Measurements from ENCODE around the gene IVNS1ABP. TPM values are rescaled to one million over a fixed set of nuclear protein-coding genes. Genes with fewer than 3 reads are reported as not detected.

IVNS1ABP gene
- total RNA-seq, 6 experiments from 2014 or later: 34.1 to 52.4 (median 41.2) TPM

DNA sequence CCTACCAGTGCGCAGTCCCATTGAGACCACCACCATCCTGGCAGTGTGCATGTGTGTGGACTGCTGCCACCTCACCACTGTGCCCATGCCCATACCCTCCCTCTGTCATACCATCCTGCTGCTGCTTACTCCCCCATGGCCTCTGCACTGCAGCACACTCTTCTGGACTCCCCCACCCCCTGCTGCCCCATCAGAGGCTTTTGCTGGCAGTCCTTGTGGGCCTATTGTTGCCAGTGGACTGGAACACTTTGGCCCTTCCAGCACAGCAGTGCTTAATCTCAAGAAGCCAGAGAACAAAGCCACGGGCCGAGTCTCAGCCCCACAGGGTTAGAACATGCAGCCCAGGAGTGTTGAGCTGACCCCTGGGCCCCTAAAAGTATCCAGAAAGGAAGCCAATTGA lies 41.9 kb upstream of the IVNS1ABP start:
- TF ChIP-seq, protein P1, sequence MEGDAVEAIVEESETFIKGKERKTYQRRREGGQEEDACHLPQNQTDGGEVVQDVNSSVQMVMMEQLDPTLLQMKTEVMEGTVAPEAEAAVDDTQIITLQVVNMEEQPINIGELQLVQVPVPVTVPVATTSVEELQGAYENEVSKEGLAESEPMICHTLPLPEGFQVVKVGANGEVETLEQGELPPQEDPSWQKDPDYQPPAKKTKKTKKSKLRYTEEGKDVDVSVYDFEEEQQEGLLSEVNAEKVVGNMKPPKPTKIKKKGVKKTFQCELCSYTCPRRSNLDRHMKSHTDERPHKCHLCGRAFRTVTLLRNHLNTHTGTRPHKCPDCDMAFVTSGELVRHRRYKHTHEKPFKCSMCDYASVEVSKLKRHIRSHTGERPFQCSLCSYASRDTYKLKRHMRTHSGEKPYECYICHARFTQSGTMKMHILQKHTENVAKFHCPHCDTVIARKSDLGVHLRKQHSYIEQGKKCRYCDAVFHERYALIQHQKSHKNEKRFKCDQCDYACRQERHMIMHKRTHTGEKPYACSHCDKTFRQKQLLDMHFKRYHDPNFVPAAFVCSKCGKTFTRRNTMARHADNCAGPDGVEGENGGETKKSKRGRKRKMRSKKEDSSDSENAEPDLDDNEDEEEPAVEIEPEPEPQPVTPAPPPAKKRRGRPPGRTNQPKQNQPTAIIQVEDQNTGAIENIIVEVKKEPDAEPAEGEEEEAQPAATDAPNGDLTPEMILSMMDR (IDR thresholded peaks at IDR 0.05): no peak

GRCh38 chr1:185355947-185356346 lies 38.9 kb upstream of the IVNS1ABP start:
- no peaks in the 10 kb centered on the region; the same call in 1 of the 2 replicates for H3K27me3 Mint-ChIP-seq (ENCODE audit: insufficient read depth)
- H3K4me3 Mint-ChIP-seq: no peak overlapping the region
- H3K36me3 Mint-ChIP-seq (ENCODE audit: low read depth): no peaks in the 10 kb centered on the region
- TF ChIP-seq, protein P1 (IDR thresholded peaks at IDR 0.05): no peak
- H3K4me1 Mint-ChIP-seq (ENCODE audit: low read depth): peaks cover 16% of the 10 kb centered on the region
- H3K27ac Mint-ChIP-seq: no peak overlapping the region
- no peak for DNase-seq
- 0 out of 2 replicates have a peak, but pooled peaks cover 3% of the 10 kb centered on the region for H3K9me3 Mint-ChIP-seq

More for the DNA sequence above, 41.9 kb upstream of the IVNS1ABP start:
- no peak overlapping the region for H3K4me3 Mint-ChIP-seq
- no peak for DNase-seq
- peaks cover 9% of the 10 kb centered on the region; the same call in 1 of the 2 replicates for H3K9me3 Mint-ChIP-seq
- no peaks in the 10 kb centered on the region; the same call in 1 of the 2 replicates for H3K36me3 Mint-ChIP-seq (ENCODE audit: low read depth)
- H3K27me3 Mint-ChIP-seq (ENCODE audit: insufficient read depth): no peaks in the 10 kb centered on the region; the same call in 1 of the 2 replicates
- no peak overlapping the region for H3K27ac Mint-ChIP-seq
- peaks cover 17% of the 10 kb centered on the region for H3K4me1 Mint-ChIP-seq (ENCODE audit: low read depth)

DNA sequence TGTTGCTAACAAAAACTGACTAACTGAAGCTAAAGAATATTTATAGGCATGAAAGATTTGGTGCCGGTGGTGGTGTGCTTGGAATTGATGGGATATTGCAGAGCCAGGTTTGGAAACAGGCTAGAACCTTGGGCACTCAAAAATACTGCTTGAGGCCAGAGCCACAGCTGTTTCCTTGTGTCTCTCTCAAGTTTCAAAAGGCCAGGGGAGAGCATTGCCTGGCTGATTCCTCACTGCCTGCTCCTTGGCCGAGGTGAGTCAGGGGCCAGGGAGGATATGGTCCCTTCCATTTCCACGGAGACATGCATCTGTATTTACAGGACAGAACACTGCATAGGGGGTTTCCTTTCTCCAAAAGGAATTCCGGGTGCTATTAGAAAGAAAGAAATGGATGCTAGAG lies 36.1 kb upstream of the IVNS1ABP start:
- no peak overlapping the region for H3K4me3 Mint-ChIP-seq
- no peaks in the 10 kb centered on the region for H3K9me3 Mint-ChIP-seq
- peaks cover 2% of the 10 kb centered on the region for H3K27me3 Mint-ChIP-seq (ENCODE audit: insufficient read depth)
- H3K36me3 Mint-ChIP-seq (ENCODE audit: low read depth): no peaks in the 10 kb centered on the region
- DNase-seq: no peak
- H3K4me1 Mint-ChIP-seq (ENCODE audit: low read depth): peaks cover 16% of the 10 kb centered on the region
- H3K27ac Mint-ChIP-seq: no peak overlapping the region
- TF ChIP-seq, protein P1 (IDR thresholded peaks at IDR 0.05): no peak

DNA sequence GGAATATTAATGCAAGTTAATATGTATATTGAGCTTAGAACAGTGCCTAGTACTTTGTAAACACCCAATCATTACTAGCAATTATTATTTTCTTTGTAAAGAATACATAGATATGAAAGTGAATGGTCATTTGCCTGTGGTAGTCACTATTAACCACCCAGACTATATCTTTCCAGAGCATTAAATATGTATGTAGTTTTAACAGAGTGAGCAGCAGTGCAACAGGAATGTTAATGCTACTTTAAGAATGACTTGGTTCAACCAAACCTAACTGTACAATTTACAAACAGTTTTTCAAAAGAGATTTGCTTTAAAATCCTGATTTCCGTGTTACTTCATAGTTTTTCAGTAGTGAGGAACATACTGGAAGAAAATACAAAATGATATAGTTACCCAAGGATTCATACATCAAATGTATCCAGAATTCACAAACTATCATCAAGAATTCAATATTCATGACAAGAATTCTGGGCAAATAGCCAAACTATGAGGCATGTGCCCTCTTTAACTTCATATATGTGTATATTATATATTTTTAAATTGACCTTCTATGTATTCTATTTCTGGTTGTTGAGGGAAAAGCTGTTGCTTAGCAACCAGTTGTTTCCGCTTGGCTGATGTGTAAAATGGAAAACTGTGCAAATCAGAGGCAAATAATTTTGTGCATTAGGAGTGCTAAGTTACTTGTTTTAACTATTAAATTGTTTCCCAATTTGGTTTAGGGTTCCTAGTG lies 34.9 kb upstream of the IVNS1ABP start:
- Mint-ChIP-seq H3K4me1 (ENCODE audit: low read depth) (peaks cover 16% of the 10 kb centered on the region), H3K9me3 (no peaks in the 10 kb centered on the region), H3K36me3 (ENCODE audit: low read depth) (no peaks in the 10 kb centered on the region), H3K27ac (no peak overlapping the region), H3K27me3 (ENCODE audit: insufficient read depth) (peaks cover 2% of the 10 kb centered on the region), H3K4me3 (no peak overlapping the region)
- DNase-seq: no peak
- TF ChIP-seq, protein P1 (IDR thresholded peaks at IDR 0.05): no peak

DNA sequence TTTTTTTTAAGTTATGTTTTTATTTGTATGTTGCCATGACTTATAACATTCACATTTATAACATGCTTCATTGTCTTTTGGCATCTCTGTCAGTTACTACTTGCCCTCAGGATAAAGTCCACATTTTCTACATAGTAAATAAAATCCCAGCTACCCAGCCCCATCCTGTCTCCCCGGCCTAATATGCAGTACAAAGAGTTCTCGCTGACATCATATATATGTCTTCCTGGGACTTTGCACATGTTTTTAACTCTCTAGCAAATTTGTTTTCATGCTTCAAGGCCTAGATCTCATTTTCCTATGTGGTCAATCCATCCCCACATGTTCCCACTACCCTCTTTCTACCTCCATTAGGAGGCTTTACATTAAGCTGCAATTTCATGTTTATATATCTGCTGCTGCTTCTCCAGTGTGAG lies 33.0 kb upstream of the IVNS1ABP start:
- Mint-ChIP-seq H3K4me1 (ENCODE audit: low read depth) (peaks cover 16% of the 10 kb centered on the region), H3K27me3 (ENCODE audit: insufficient read depth) (peaks cover 2% of the 10 kb centered on the region; the same call in 1 of the 2 replicates), H3K27ac (no peak overlapping the region), H3K36me3 (ENCODE audit: low read depth) (no peaks in the 10 kb centered on the region), H3K9me3 (no peaks in the 10 kb centered on the region), H3K4me3 (no peak overlapping the region)
- TF ChIP-seq, protein P1 (IDR thresholded peaks at IDR 0.05): no peak
- no peak for DNase-seq
